ENCODE results near the gene CCNYL1. TPM values are rescaled to one million over a fixed set of nuclear protein-coding genes. Genes with fewer than 3 reads are reported as not detected.
"Not testable (repeated sequence)": the region's sequence is repeated elsewhere in the genome, so short reads cannot be mapped to it uniquely, and the experiment has no call there.

CCNYL1 gene
- total and polyA plus RNA-seq, 12 donors = 2.0 to 13.3 (median 6.6) TPM

- intact Hi-C loops (cut with DNase I) = no loop called here
- no peaks in the 10 kb centered on the region for H3K27me3 ChIP-seq
- H3K27ac ChIP-seq = no peak overlapping the region
- no peaks in the 10 kb centered on the region for H3K9me3 ChIP-seq (replicated peaks in 1 of 3)
- TF ChIP-seq POLR2A (IDR thresholded peaks at IDR 0.05) (no peak), CTCF (IDR thresholded peaks at IDR 0.05) (no peak)
- no peak overlapping the region for H3K4me3 ChIP-seq
- H3K36me3 ChIP-seq (replicated peaks in 1 of 2) = peaks cover 0 to 7% of the 10 kb centered on the region in 2 donors
- WGBS, 4 donors = 75 to 81% (median 78%) methylated on average over 2 of the region's 2 CpGs
- DNase-seq = no peak
- H3K4me1 ChIP-seq (replicated peaks in 1 of 2) = peaks cover 0 to 6% of the 10 kb centered on the region in 2 donors
Observed at GRCh38 chr2:207750876-207751275, 39.4 kb downstream of the CCNYL1 start.

GRCh38 chr2:207753688-207754087 lies 42.2 kb downstream of the CCNYL1 start:
- intact Hi-C loops (cut with DNase I); H3K27me3 ChIP-seq; H3K27ac ChIP-seq; H3K4me1 ChIP-seq (replicated peaks in 1 of 2); H3K4me3 ChIP-seq; H3K9me3 ChIP-seq (replicated peaks in 1 of 3); H3K36me3 ChIP-seq (replicated peaks in 1 of 2); DNase-seq: not testable (repeated sequence)
- WGBS, 4 donors = 88 to 94% (median 92%) methylated on average over 2 of the region's 2 CpGs

GRCh38 chr2:207754498-207755383 lies 43.3 kb downstream of the CCNYL1 start:
- no peaks in the 10 kb centered on the region for H3K4me1 ChIP-seq (replicated peaks in 1 of 2)

GRCh38 chr2:207758025-207758424 lies 46.6 kb downstream of the CCNYL1 start:
- TF ChIP-seq POLR2A (IDR thresholded peaks at IDR 0.05) (no peak), CTCF (IDR thresholded peaks at IDR 0.05) (no peak)
- H3K4me1 ChIP-seq (replicated peaks in 1 of 2) = no peaks in the 10 kb centered on the region
- no peaks in the 10 kb centered on the region for H3K27me3 ChIP-seq
- H3K9me3 ChIP-seq (replicated peaks in 1 of 3) = no peaks in the 10 kb centered on the region
- peaks cover 0 to 10% of the 10 kb centered on the region in 2 donors for H3K36me3 ChIP-seq (replicated peaks in 1 of 2)
- no peak for DNase-seq
- intact Hi-C loops (cut with DNase I) = no loop called here
- no peak overlapping the region for H3K4me3 ChIP-seq
- no peak overlapping the region for H3K27ac ChIP-seq

More at GRCh38 chr2:207754498-207755383, 43.3 kb downstream of the CCNYL1 start:
- no peak overlapping the region for H3K27ac ChIP-seq
- no peak for TF ChIP-seq CTCF (IDR thresholded peaks at IDR 0.05)
- TF ChIP-seq POLR2A (IDR thresholded peaks at IDR 0.05) = no peak
- H3K36me3 ChIP-seq (replicated peaks in 1 of 2) = peaks cover 0 to 8% of the 10 kb centered on the region in 2 donors
- 93 to 97% (median 96%) methylated on average over 6 of the region's 6 CpGs for WGBS, 4 donors
- H3K27me3 ChIP-seq = no peaks in the 10 kb centered on the region
- H3K9me3 ChIP-seq (replicated peaks in 1 of 3) = no peaks in the 10 kb centered on the region
- DNase-seq = no peak
- intact Hi-C loops (cut with DNase I) = no loop called here
- H3K4me3 ChIP-seq = no peak overlapping the region

Measured in adrenal gland (tissue), 12 donors.